Neural crest cell (in vitro differentiated cells): Measurements from ENCODE around the gene LCA5. TPM values are rescaled to one million over a fixed set of nuclear protein-coding genes. Genes with fewer than 3 reads are reported as not detected.

Experiments
- DNase-seq: peaks from one replicate; pipeline ENCODE4 v3.0.0; 2021; ENCODE audit warnings: low read depth, mixed read lengths, low spot score
- H3K27ac Mint-ChIP-seq: one replicate; pipeline ENCODE4 v1.8.0; 2021; ENCODE audit warnings: mild to moderate bottlenecking, mixed read lengths; ENCODE audit not compliant: unreplicated experiment
- H3K27me3 Mint-ChIP-seq: 2 replicates; pipeline ENCODE4 v1.8.0; 2021; ENCODE audit warnings: low read depth, mild to moderate bottlenecking, mixed read lengths
- H3K36me3 Mint-ChIP-seq: 2 replicates; pipeline ENCODE4 v1.8.0; 2021; ENCODE audit warnings: low read depth, mild to moderate bottlenecking, mixed read lengths
- H3K4me1 Mint-ChIP-seq: 2 replicates; pipeline ENCODE4 v1.8.0; 2021; ENCODE audit warnings: mixed read lengths
- H3K4me3 Mint-ChIP-seq: one replicate; pipeline ENCODE4 v1.8.0; 2021; ENCODE audit warnings: mild to moderate bottlenecking, mixed read lengths
- H3K9me3 Mint-ChIP-seq: 2 replicates; pipeline ENCODE4 v1.8.0; 2021; ENCODE audit warnings: mixed read lengths
- CTCF ChIP-seq: fragments of 200-600 bp; sonication (generic); conservative IDR thresholded peaks from 2 replicates; pipeline ENCODE4 v1.5.0; 2021; ENCODE audit warnings: antibody characterized with exemption, mild to moderate bottlenecking
- total RNA-seq: library from RNA; stranded (reverse); gene quantifications from 2 replicates; pipeline ENCODE4 v1.2.1, GENCODE V29; 2021

LCA5 gene
- total RNA-seq, 1 donor from 2014 or later: 4.6 TPM

DNA sequence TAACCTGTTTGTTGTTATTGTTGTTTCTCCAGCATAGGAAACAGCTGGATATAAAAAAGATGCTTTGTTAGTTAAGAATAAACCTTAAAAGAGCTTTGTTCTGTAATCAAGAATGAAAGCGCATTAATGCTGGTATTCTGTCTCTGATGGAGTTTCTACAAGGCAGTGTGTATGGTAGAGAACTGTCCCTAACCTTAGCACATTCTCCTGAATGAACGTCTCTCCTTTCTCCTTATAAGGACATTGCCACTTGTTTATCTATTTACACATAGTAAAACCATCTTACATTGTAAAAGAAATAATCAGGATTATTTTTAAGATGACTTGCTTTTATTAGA, 33.8 kb upstream of the LCA5 start:
- H3K36me3 Mint-ChIP-seq: no peaks in the 10 kb centered on the region
- peak; percentile 33 for TF ChIP-seq CTCF
- H3K4me3 Mint-ChIP-seq: no peak overlapping the region
- H3K4me1 Mint-ChIP-seq: peaks cover 15% of the 10 kb centered on the region
- no peaks in the 10 kb centered on the region for H3K9me3 Mint-ChIP-seq
- H3K27ac Mint-ChIP-seq: no peak overlapping the region
- DNase-seq: no peak
- H3K27me3 Mint-ChIP-seq: no peaks in the 10 kb centered on the region

GRCh38 chr6:79570129-79571029, 33.1 kb upstream of the LCA5 start:
- peak; percentile 81 for TF ChIP-seq CTCF
- Mint-ChIP-seq H3K27ac (no peak overlapping the region), H3K4me3 (no peak overlapping the region), H3K27me3 (no peaks in the 10 kb centered on the region), H3K4me1 (peaks cover 15% of the 10 kb centered on the region), H3K36me3 (no peaks in the 10 kb centered on the region), H3K9me3 (no peaks in the 10 kb centered on the region)
- no peak for DNase-seq

- no peaks in the 10 kb centered on the region for H3K9me3 Mint-ChIP-seq
- no peaks in the 10 kb centered on the region for H3K36me3 Mint-ChIP-seq
- no peak for TF ChIP-seq CTCF
- H3K4me1 Mint-ChIP-seq: peaks cover 5% of the 10 kb centered on the region
- no peaks in the 10 kb centered on the region for H3K27me3 Mint-ChIP-seq
- DNase-seq: no peak
- no peak overlapping the region for H3K4me3 Mint-ChIP-seq
- H3K27ac Mint-ChIP-seq: no peak overlapping the region
Observed at GRCh38 chr6:79568996-79569395, 31.8 kb upstream of the LCA5 start.

DNA sequence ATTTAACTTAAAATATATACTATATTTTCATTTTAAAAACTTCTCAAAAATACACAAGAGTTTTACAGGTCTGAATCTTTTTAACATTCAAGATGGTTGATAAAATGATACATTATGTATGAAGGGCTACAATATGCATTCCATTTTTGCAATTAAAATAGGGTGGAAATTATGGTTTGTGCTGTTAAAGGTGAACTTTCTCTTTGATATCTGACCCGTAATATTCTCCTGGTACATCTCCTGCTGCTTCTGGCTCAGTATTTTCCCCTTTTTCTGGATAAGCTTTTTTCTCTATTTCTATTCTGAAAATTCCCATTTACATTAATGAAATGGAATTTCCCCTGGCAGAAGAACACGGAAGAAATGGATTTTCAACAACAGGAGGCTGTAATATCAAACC, 27.4 kb upstream of the LCA5 start:
- Mint-ChIP-seq H3K4me1 (no peaks in the 10 kb centered on the region), H3K27me3 (no peaks in the 10 kb centered on the region), H3K4me3 (no peak overlapping the region), H3K9me3 (peaks cover 3% of the 10 kb centered on the region), H3K36me3 (no peaks in the 10 kb centered on the region), H3K27ac (no peak overlapping the region)
- TF ChIP-seq CTCF: no peak
- no peak for DNase-seq

GRCh38 chr6:79559706-79560105, 22.5 kb upstream of the LCA5 start:
- H3K36me3 Mint-ChIP-seq: no peaks in the 10 kb centered on the region
- H3K9me3 Mint-ChIP-seq: peaks cover 3% of the 10 kb centered on the region
- H3K4me3 Mint-ChIP-seq: no peak overlapping the region
- no peak for DNase-seq
- no peak overlapping the region for H3K27ac Mint-ChIP-seq
- TF ChIP-seq CTCF: no peak
- no peaks in the 10 kb centered on the region for H3K27me3 Mint-ChIP-seq
- no peaks in the 10 kb centered on the region for H3K4me1 Mint-ChIP-seq
